GM23338 (cell line): ENCODE measurements around the gene MATN1. TPM values are rescaled to one million over a fixed set of nuclear protein-coding genes. Genes with fewer than 3 reads are reported as not detected.

Source experiments
- ATAC-seq: fragments of 200-7000 bp; cut with Tn5 transposase; 3 replicates; pipeline ENCODE4 v1.9.1; 2020
- DNase-seq: peaks from one replicate; pipeline ENCODE4 v3.0.0-alpha.2; 2015; ENCODE audit warnings: low spot score
- H2AFZ ChIP-seq: fragments of 200-600 bp; sonication (generic); 2 replicates; pipeline ENCODE4 v1.8.0; 2016; ENCODE audit warnings: antibody characterized with exemption, mild to moderate bottlenecking, moderate library complexity
- H3F3A ChIP-seq: fragments of 200-600 bp; sonication (generic); replicated peaks from 2 replicates; pipeline ENCODE4 v1.8.0; 2017; ENCODE audit warnings: antibody characterized with exemption, mixed run types, low read depth
- H3K27ac ChIP-seq: fragments of 200-600 bp; sonication (generic); 2 replicates; pipeline ENCODE4 v1.6.1; 2016; ENCODE audit warnings: low read depth
- H3K27me3 ChIP-seq: fragments of 200-600 bp; sonication (generic); 2 replicates; pipeline ENCODE4 v1.8.0; 2016; ENCODE audit warnings: mild to moderate bottlenecking, mixed run types, moderate library complexity; ENCODE audit not compliant: insufficient read depth
- H3K36me3 ChIP-seq: fragments of 200-600 bp; sonication (generic); 2 replicates; pipeline ENCODE4 v1.8.0; 2016; ENCODE audit warnings: mild to moderate bottlenecking; ENCODE audit not compliant: insufficient read depth
- H3K4me1 ChIP-seq: fragments of 200-600 bp; sonication (generic); 2 replicates; pipeline ENCODE4 v1.8.0; 2016; ENCODE audit warnings: mild to moderate bottlenecking, moderate library complexity; ENCODE audit not compliant: insufficient read depth
- H3K4me2 ChIP-seq: fragments of 200-600 bp; sonication (generic); 2 replicates; pipeline ENCODE4 v1.7.1; 2017; ENCODE audit warnings: mixed run types
- H3K4me3 ChIP-seq: fragments of 200-600 bp; sonication (generic); 2 replicates; pipeline ENCODE4 v1.6.1; 2016; ENCODE audit warnings: mixed run types
- H3K79me2 ChIP-seq: fragments of 200-600 bp; sonication (generic); replicated peaks from 2 replicates; pipeline ENCODE4 v1.8.0; 2017; ENCODE audit warnings: mild to moderate bottlenecking; ENCODE audit not compliant: insufficient read depth
- H3K9me2 ChIP-seq: fragments of 200-600 bp; sonication (generic); 2 replicates; pipeline ENCODE4 v1.8.0; 2017; ENCODE audit not compliant: insufficient read depth
- H4K20me1 ChIP-seq: fragments of 200-600 bp; sonication (generic); replicated peaks from 2 replicates; pipeline ENCODE4 v1.8.0; 2017; ENCODE audit warnings: mild to moderate bottlenecking; ENCODE audit not compliant: insufficient read depth
- H3K27ac Mint-ChIP-seq: 2 replicates; pipeline ENCODE4 v1.8.0; 2020; ENCODE audit warnings: inconsistent platforms, mild to moderate bottlenecking, moderate library complexity, mixed read lengths
- H3K27me3 Mint-ChIP-seq: 3 replicates; pipeline ENCODE4 v1.8.0; 2022; ENCODE audit warnings: low read depth, mild to moderate bottlenecking, moderate library complexity, mixed read lengths, inconsistent platforms; ENCODE audit not compliant: insufficient read depth, poor library complexity
- H3K36me3 Mint-ChIP-seq: 3 replicates; pipeline ENCODE4 v1.8.0; 2021; ENCODE audit warnings: low read depth, mild to moderate bottlenecking, inconsistent platforms, moderate library complexity, mixed read lengths
- H3K4me1 Mint-ChIP-seq: 3 replicates; pipeline ENCODE4 v1.8.0; 2020; ENCODE audit warnings: mild to moderate bottlenecking, inconsistent platforms, mixed read lengths
- H3K4me3 Mint-ChIP-seq: 3 replicates; pipeline ENCODE4 v1.8.0; 2021; ENCODE audit warnings: moderate library complexity, mild to moderate bottlenecking, inconsistent platforms, mixed read lengths
- H3K9me3 Mint-ChIP-seq: 3 replicates; pipeline ENCODE4 v1.8.0; 2020; ENCODE audit warnings: moderate library complexity, mild to moderate bottlenecking, inconsistent platforms, mixed read lengths
- CREB1 ChIP-seq: fragments of 250-450 bp; sonication (Bioruptor Pico); IDR thresholded peaks from 2 replicates; pipeline ENCODE4 v1.5.0; 2020; ENCODE audit warnings: low read depth, mild to moderate bottlenecking, moderate library complexity
- CTCF ChIP-seq, 2 experiments: fragments of 200-600 bp in 1 of 2; sonication (generic) in 1 of 2; conservative IDR thresholded peaks; 2 replicates each; pipeline versions ENCODE4 v1.5.1 to v1.6.1; 2016 to 2017; ENCODE audit warnings: antibody characterized with exemption in 2 of 2, low read depth in 2 of 2, mild to moderate bottlenecking in 2 of 2, moderate library complexity in 1 of 2
- ETS1 ChIP-seq: IDR thresholded peaks from 2 replicates; pipeline ENCODE4 v1.6.1; 2016; ENCODE audit warnings: antibody characterized with exemption
- EZH2 ChIP-seq: fragments of 200-600 bp; sonication (generic); IDR thresholded peaks from one replicate; pipeline ENCODE4 v1.8.0; 2017; ENCODE audit warnings: antibody characterized with exemption, mild to moderate bottlenecking, low read depth; ENCODE audit not compliant: unreplicated experiment
- EZH2phosphoT487 ChIP-seq: fragments of 200-600 bp; sonication (generic); IDR thresholded peaks from one replicate; pipeline ENCODE4 v1.8.1; 2018; ENCODE audit warnings: antibody characterized with exemption; ENCODE audit not compliant: unreplicated experiment
- JUNB ChIP-seq: IDR thresholded peaks from one replicate; pipeline ENCODE4 v1.6.1; 2016; ENCODE audit warnings: antibody characterized with exemption; ENCODE audit not compliant: unreplicated experiment
- NANOG ChIP-seq: IDR thresholded peaks from 2 replicates; pipeline ENCODE4 v1.6.1; 2016; ENCODE audit warnings: antibody characterized with exemption, borderline replicate concordance
- POLR2AphosphoS5 ChIP-seq: IDR thresholded peaks from 2 replicates; pipeline ENCODE4 v1.6.1; 2016; ENCODE audit warnings: antibody characterized with exemption, low read depth
- REST ChIP-seq: IDR thresholded peaks from one replicate; pipeline ENCODE4 v1.6.1; 2018; ENCODE audit warnings: antibody characterized with exemption; ENCODE audit not compliant: unreplicated experiment
- STAT1 ChIP-seq: IDR thresholded peaks from one replicate; pipeline ENCODE4 v1.6.1; 2016; ENCODE audit warnings: antibody characterized with exemption; ENCODE audit not compliant: unreplicated experiment
- ZNF114 ChIP-seq: fragments of 250-450 bp; sonication (Bioruptor Pico); IDR thresholded peaks from 2 replicates; pipeline ENCODE4 v1.5.0; 2020; ENCODE audit warnings: mild to moderate bottlenecking, moderate library complexity
- ZNF331 ChIP-seq: fragments of 250-450 bp; sonication (Bioruptor Pico); IDR thresholded peaks from 2 replicates; pipeline ENCODE4 v1.5.0; 2020; ENCODE audit warnings: low read depth, mild to moderate bottlenecking, moderate library complexity
- ZNF462 ChIP-seq: fragments of 250-450 bp; sonication (Bioruptor Pico); IDR thresholded peaks from 2 replicates; pipeline ENCODE4 v1.5.0; 2020; ENCODE audit warnings: mild to moderate bottlenecking, moderate library complexity
- polyA plus RNA-seq: library from polyadenylated mRNA; unstranded; fragments of >200 nt; fragmentation: Nextera tagmentation; extraction: Ambion mirVana; gene quantifications from 2 replicates; pipeline ENCODE4 v1.2.1, GENCODE V29; 2016
- total RNA-seq: library from RNA; depleted of rRNA; stranded (reverse); fragments of >200 nt; shearing (Covaris generic); gene quantifications from 2 replicates; pipeline ENCODE4 v1.2.3, GENCODE V29; 2014

Gene MATN1
- total and polyA plus RNA-seq, 2 experiments from 2014 or later: 0.08 to 0.31 TPM

- Histone ChIP-seq H3K4me3 (no peak overlapping the region), H3F3A (no peaks in the 10 kb centered on the region), H3K36me3 (no peaks in the 10 kb centered on the region), H3K9me2 (no peaks in the 10 kb centered on the region), H3K27ac (no peak overlapping the region), H3K4me1 (peaks cover 11% of the 10 kb centered on the region), H3K4me2 (no peak overlapping the region), H3K79me2 (no peaks in the 10 kb centered on the region), H2AFZ (no peak overlapping the region), H3K27me3 (no peaks in the 10 kb centered on the region), H4K20me1 (no peaks in the 10 kb centered on the region)
- Mint-ChIP-seq H3K36me3 (no peaks in the 10 kb centered on the region), H3K4me1 (peaks cover 28% of the 10 kb centered on the region), H3K27me3 (peaks cover 15% of the 10 kb centered on the region), H3K4me3 (no peak overlapping the region), H3K27ac (no peak overlapping the region), H3K9me3 (no peaks in the 10 kb centered on the region)
- DNase-seq (no peak), ATAC-seq (no peak)
- TF ChIP-seq STAT1 (no peak), JUNB (no peak), CTCF (conservative IDR thresholded peaks at IDR 0.05; ENCODE audit: low read depth in 2 of 2) (no peak), EZH2 (no peak), REST (no peak), EZH2phosphoT487 (no peak), CREB1 (CRISPR knock-in tag) (no peak), ETS1 (no peak), POLR2AphosphoS5 (no peak), NANOG (no peak), ZNF114 (CRISPR knock-in tag) (no peak), ZNF331 (CRISPR knock-in tag) (no peak), ZNF462 (CRISPR knock-in tag) (no peak)
Measured at GRCh38 chr1:30731806-30732276, 8.5 kb upstream of the MATN1 start.
